HG02970 (cell line): ENCODE results near the gene HIF3A.
"Not testable (repeated sequence)": the region's sequence is repeated elsewhere in the genome, so short reads cannot be mapped to it uniquely, and the experiment has no call there.

Experiments
- ATAC-seq: cut with Tn5 transposase; IDR thresholded peaks from one replicate; pipeline ENCODE4 v1.9.1; 2021; ENCODE audit warnings: mild to moderate bottlenecking, moderate library complexity, moderate number of reproducible peaks; ENCODE audit not compliant: unreplicated experiment, low FRiP score

The HIF3A gene

DNA sequence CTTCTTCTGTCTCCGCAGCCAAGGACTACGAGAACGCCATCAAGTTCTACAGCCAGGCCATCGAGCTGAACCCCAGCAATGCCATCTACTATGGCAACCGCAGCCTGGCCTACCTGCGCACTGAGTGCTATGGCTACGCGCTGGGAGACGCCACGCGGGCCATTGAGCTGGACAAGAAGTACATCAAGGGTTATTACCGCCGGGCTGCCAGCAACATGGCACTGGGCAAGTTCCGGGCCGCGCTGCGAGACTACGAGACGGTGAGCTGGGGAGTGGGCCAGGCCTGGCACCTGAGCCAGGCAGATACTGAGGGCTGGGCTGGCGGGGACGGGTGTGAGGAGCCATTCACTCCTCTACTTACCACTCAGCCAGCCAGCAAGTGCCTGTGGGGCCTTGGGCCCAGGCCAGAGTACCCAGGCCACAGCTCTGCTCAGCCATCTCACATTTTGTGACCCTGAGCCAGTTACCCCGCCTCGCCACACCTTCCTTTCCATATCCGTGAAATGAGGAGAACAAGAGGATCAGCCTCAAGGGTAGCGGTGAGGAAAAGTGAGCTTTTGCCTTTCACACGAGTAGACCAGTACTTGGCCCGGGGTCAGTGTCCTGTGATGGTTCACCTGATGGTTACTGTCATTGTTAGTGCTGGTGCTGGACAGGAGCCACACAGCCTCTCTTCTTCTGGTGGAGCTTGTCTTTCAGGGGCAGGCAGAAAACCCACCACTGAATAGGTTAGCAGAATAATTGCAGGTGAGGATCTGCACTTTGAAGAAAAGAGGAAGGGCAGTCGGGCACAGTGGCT is 57.1 kb downstream of the HIF3A start:
- ATAC-seq = no peak

DNA sequence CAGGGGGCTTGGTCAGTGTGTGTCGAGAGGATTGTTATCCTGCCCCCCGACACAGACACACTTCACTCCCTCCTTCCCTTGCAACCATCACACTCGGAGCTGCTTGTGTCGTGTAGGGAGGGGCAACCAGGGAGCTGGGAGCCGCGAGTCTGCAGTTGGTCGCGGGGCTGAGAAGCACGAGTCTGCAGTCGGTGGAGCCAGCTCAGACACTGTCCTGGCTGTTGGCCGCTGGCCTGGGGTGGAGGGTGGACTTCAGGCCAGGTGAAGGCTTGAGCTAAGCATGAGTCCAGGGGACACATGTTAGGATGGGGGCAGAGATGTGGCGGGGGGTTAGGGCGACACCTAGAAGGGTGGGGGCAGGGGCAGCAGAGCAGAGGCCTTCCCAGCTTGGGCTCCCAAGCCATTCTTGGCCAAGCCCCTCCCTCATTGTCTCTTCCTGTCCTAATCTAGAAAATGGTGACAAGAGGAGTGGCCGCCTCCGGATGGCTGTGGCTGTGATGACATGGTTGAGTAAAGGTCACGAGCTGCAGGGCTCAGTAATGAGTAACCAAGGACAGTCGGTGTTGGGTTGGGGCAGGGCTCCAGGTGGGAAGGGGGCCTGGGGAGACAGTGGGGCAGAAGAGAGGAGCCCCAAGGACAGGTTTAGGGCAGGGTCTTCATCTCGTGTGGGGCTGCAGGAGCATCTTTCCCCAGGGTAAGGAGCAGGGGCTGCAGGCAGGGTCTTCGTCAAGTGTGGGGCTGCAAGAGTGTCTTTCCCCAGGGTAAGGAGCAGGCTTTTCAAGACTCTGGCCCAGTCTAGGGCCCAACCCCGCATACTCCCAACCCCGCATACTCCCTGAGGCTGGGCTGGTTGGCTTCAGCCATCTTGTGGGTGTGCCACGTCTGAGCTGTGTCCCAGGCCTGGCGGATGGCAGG is 58.6 kb downstream of the HIF3A start:
- no peak for ATAC-seq

DNA sequence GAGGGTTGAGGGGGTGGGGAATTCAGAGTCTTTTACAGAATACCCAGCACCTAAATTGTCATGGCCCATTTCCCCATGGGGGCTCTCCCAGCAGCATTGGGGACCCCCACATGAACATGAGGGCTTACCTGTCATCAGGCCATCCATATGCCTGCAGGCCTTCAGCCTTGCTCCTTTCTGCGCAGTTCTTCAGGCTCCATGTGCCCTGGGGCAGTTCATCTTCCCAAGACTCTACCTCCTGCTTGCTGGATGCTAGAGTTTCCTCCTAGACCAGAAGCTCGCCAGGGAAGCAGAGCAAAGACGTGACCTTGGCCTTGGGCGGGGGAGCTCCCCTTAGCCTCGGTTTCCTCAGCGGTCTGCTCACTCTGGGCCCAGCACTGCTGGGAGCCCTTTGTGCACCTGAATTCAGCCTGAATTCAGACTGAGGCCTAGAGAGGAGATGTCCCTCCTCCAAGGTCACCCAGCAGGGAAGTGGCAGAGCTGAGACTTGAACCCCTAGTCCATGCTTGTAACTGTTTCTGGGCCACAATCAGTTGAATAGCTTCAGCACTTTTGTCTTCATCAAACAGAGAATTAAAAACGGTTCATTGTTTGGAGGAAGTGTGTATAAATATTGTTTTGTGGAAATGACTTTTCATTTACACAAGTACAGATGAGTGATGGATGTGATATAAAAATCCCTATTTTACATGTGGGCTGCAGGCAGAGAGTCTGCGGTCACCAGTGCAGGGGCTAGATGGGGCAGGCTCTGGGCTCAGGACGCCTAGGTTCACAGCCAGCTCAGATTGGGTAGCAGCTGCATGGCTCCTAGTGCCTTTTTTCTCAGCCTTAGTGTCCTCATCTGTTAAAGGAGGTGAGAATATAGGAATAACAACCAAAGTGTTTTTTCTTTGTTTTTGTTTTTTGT is 59.6 kb downstream of the HIF3A start:
- no peak for ATAC-seq

DNA sequence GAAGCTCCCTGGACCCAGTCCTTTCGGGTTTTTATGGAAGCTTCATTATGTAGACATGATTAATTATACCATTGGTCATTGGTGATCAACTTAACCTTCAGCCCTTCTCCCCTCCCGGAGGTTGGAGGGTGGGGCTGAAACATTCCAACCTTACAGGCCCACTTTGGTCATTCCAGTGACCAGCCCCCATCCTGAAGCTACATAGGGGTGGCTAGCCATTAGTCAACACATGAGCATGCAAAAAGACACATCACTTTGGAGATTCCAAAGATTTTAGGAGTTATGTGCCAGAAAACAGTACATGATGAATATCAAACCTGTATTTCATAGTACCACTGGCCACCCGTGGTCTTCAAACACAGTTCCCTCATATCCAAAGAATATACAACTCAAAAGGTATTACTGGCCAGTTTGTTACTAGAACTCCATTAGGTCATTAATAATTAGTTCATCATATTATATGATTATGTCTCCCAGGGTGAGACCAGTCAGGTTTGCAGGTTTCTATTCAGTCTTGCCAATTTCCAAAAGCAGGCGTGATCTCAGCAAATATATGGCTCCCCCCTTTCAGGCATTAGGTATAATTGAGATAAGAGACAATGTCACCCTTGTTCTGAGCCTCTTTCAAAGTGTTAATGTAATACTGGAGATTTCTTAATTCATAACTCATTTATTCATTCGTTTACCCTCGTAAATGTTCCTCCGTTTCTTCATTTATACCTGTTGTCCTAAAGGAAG is 61.2 kb downstream of the HIF3A start:
- ATAC-seq = no peak

DNA sequence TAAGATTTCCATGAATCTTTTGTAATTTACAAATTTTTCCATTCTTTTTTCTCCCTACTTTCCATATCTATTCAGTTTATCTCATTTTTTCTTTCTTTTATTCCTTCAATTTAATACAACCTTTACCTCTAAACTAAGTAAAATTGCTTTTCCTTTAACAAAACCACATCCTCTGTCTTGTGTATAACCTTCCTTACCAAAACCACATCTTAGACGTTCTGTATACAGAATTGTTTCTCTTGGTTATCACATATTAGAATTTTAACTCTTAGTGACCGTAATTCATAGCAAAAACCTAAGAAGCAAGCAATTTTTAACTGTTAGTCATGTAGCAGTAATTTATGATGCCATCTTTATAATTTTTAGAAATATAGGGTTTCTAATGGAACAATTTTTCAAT is 65.1 kb downstream of the HIF3A start:
- no peak for ATAC-seq

DNA sequence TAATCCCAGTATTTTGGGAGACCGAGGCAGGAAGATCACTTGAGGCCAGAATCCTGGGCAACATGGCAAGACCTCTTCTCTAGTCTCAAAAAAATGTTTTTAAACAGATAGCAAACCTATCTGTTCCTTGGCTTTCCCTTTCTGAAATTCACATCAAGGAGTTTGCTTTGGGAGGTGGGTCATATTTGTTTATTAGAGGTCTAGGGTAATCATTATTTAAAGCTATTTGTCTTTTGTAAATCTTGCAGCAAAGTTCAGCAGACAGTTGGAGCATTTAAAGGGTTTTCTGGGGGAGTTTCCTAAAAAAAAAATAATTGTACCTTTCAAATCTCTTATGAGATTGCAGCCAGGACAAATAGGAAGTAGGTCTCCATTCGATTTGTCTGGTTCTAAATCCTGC is 67.5 kb downstream of the HIF3A start:
- ATAC-seq = no peak

DNA sequence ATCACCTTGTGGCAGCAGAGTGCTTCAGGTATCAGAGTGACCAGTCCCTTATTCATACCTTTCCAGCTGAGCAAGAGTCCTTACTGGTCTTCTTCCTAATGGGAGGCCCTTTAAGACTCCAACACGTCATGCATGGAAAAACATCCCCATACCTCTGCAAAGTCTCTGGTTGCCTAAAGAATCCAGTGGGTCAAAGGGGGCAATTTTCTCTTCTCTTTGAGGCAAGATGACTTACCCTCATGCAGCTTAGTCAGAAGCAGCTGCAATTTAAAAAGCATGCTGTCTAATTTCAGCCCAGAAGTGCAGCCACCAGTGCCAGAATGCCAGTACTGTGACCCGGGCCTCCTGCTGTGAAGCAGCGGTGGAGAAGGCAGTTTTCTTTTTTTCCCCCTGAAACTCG is 68.7 kb downstream of the HIF3A start:
- no peak for ATAC-seq

DNA sequence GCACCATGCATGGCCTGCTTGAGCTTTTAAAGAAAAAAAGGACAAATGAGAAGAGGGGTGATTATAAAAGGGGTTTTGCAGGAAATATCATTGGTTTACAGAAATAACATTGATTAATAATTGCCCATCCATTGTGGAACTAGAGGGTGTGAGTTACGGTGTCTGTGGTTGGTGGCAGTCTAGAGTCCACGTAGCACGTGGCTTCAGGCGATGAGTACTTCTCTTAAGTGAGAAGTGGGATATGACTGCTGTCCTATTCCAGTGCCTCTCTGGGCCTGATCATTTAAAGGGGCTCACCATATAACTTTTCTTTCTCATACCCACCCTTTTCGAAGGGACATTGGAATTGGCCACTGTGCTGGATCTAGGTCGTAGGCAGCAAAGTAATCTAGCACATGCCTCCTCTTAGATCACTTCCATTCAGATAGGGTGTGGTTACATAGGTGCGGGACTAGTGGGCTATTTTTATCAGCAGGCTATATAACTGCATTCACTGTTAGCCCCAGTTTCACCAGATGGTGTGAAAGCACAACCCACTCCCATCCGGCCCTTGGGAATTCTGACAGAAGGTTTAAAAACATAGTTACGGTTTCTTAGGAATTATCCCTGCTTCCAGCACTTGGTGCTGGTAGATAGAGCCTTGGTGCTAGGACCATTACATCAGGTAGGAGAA is 69.9 kb downstream of the HIF3A start:
- ATAC-seq = no peak

DNA sequence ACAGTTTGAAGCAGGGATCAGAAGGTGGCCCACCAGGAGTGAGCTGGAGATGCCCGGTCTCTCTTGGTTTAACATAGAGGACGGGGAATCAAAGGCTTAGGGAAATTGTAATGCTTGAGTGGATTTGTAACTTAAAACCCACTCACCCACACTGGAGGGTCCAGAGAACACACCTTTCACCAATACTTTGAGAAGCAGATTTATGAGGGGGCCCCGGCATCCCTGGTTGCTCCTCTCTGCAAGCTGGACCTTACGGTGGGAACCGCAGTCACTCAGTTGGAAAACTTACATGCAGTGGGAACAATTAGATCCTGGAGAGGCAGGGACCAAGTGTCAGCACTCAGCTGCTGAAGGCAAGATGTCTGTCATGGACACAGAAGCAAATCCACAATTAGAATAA is 70.6 kb downstream of the HIF3A start:
- ATAC-seq = no peak

DNA sequence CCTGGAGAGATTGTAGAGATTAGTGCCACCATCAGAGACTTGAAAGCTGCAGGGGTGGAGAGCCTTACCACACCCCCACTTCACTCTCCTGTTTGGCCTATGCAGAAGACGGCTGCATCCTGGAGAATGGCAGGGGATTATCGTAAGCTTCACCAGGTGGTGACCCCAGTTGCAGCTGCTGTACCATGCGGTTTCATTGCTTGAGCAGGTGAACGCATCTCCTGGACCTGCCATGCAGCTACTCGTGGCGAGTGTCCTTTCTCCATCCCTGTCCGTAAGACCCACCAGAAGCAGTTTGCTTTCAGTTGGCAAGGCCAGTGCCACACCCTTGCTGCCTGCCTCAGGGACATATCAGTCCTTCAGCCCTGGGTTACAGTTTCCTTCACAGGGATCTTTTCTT is 71.3 kb downstream of the HIF3A start:
- no peak for ATAC-seq

DNA sequence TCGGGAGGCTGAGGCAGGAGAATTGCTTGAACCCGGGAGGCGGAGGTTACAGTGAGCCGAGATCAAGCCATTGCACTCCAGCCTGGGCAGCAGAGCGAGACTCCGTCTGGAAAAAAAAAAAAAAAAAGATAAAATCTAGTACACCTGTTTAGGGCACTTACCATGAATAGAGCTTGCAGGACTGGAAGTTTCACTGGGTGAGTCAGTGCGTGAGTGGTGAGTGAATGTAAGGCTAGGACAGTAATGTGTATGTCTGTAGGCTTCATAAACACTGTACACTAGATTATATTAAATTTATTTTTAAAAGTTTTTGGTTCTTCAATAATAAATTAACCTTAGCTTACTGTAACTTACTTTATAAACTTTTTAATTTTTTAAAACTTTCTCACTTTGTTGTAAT is 73.0 kb downstream of the HIF3A start:
- ATAC-seq = no peak

DNA sequence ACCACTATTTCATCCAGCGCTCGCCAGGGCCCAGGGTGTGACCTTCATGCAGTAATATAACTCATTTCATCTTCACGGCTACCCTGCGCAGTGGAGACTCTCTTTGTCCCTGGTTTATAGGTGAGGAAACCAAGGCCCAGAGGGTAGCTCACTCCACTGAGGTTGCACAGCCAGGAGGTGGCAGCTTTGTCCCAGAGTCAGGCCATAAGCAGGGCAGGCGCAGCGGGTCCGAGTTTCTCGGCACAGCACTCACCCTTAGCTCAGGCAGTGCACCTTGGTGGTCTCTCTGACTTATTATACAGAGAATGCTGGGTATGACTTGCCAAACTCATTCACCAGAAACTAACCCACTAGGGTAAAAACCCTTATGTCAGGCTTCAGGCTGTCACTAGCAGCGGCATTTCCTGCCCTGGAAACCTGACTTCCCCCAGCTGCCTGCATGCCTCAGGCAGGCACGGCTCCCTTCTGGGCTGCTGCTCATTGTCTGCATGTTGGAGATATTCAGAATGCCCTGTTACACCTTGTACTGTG is 74.6 kb downstream of the HIF3A start:
- no peak for ATAC-seq

DNA sequence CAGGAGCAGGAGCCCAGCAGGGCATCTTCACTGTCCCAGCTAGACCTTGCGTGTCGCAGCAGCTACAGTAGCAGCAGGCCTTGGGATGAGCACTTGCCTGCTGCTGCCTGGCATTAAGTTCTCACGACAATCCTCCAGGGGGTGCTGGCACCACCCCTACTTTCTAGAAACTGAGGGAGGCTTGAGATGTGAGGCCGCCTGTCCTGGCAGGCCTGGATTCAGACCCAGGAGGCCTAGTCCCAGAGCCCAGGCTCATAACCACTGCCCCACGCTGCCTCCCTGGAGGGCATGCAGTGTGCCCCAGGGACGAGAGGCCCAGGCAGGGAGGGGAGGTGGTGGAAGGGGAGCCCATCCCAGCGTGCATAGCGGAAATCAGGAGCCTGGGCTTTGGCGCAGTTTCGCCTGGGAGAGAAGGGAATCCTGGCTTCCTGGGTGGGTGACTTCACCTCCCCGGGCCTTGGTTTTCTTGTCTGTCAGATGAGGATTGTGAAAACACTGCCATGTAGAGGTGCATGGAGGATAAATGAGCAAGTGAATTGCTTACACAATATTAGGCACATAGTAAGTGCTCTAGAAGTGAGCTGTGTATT is 76.2 kb downstream of the HIF3A start:
- no peak for ATAC-seq

DNA sequence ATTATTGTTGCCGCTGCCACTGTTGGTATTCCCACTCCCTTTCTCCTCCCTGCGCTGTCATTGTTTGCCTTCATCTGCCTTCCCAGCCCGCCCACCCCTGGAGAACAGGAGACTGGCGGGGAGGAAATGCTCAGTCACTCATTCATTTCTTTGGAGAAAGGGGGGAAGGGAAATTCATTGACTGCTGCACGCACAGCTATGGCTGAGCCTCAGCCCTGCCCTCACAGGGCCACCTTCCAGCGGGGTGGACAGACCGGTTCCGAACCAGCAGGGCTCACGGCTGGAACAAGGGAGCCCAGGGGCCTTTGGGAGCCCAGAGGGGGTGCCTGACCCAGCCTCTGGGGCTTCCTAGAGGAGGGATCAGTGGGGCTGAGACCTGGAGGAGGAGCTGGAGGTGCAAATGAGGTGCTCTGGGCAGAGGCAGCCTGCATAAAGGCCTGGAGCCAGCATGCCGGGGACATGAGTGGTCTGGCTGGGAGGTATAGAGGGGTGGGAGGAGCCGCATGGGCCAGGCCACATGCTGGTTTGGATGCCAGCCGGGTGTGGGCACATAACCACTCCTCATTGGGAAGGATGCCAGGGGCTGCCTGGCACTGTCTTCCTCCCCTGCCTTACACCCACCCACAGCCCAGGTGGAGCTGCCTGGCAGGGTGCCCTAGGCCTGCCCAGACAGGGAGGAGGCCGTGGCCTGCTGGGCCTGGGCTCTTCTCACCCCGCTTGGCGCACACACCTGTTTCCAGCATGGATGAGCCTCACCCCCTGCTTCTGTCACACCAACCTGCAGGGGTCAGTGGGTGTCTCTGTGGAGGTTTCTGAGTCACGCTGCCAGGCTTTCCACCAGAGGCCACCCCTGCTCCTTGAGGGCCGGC is 76.9 kb downstream of the HIF3A start:
- ATAC-seq = no peak

DNA sequence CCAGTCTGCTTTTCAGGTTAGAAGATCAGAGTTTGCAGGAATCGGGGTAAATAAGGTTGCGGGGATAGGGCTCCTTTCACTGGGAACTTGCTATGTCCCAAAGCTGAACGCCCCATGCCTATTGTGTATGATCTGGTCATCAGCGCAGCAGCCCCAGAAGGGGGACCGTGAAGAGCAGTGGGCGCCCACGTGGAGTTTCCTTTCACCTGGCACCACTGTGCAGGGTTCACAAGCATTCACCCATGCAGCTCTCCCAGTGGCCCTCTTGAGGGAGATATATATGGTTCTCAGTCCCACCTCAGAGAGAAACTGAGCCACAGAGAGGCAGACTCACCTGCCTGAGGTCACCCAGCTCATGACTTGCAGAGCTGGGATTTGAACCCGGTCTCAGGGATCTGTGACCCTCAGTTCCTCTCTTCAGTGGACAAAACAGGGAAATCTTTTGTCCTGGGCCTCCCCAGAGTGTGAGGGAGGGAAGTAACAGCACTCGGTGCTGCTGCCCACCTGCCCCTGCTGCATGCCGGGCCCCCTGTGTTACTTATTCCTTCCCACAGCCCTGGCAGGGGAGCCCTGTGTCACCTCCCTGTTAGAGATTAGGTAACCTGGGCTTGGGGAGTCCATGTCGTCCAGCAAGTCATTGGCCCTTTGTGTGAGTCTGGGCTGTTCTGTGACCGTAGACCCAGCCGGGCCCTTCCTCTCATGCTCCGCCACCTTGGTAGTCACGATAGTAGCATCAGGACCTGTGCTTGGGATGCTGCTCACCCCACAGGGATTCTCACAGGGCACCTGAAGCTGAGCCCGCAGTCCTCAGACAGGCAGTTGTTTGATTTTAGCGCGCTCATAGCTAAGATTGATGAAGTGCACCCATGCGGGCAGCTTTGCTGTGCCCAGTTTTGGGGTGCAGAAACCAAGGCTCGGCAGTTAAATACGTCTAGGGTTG is 78.0 kb downstream of the HIF3A start:
- ATAC-seq = no peak

DNA sequence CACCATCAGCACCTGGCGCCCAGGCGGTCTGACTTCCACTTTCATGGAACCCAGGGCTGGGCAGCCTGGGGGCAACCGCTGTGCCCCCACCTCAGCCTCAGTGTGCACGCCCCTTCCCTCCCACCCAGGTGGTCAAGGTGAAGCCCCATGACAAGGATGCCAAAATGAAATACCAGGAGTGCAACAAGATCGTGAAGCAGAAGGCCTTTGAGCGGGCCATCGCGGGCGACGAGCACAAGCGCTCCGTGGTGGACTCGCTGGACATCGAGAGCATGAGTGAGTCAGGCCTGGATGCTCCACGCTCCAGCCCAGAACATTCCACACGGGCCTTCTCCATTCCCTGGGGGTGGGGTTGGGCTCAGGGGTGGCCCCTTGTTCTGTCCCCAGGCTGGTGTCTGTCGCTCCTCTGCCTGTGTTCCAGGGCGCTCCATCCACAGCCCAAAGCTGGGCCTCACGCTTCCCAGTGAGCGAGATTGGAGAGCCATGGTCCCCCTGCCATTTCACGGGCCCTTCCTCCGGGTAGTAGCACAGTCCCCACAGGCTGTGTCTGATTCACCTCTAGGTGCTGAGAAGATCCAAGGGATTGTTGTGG is 78.7 kb downstream of the HIF3A start:
- ATAC-seq = not testable (repeated sequence)
